GM21423 (cell line): ENCODE results near the gene TBCE.

ENCODE experiments used
- ATAC-seq: cut with Tn5 transposase; IDR thresholded peaks from one replicate; pipeline ENCODE4 v1.9.1; 2021; ENCODE audit warnings: mild to moderate bottlenecking, moderate library complexity; ENCODE audit not compliant: unreplicated experiment

The TBCE gene

GRCh38 chr1:235367000-235367908, at the start of gene TBCE:
Gene TBCE, plus strand, starts transcription at chr1:235367427. Its CDS starts 12,623 bp downstream, at chr1:235380050.
- peak; percentile 100 for ATAC-seq

GRCh38 chr1:235319255-235319654, 48.0 kb upstream of the TBCE start:
- no peak for ATAC-seq

- no peak for ATAC-seq
Measured at GRCh38 chr1:235320521-235321179, 46.6 kb upstream of the TBCE start.

GRCh38 chr1:235324296-235324695, 42.9 kb upstream of the TBCE start:
- no peak for ATAC-seq

GRCh38 chr1:235325139-235325538, 42.1 kb upstream of the TBCE start:
- ATAC-seq, result no peak

- no peak for ATAC-seq
Measured at GRCh38 chr1:235325854-235326253, 41.4 kb upstream of the TBCE start.

GRCh38 chr1:235326719-235327558, 40.3 kb upstream of the TBCE start:
- ATAC-seq, result peak; percentile 24

- peak; percentile 9 for ATAC-seq
Measured at GRCh38 chr1:235327559-235328270, 39.5 kb upstream of the TBCE start, which contains the start of gene ARID4B. Gene ARID4B, minus strand, starts transcription at chr1:235328179. Its CDS starts 1,260 bp downstream, at chr1:235326919.

GRCh38 chr1:235328271-235329138, 38.7 kb upstream of the TBCE start, which contains the start of gene GGPS1:
Gene GGPS1, plus strand, starts transcription at chr1:235328570. Its CDS starts 6,695 bp downstream, at chr1:235335265.
- ATAC-seq, result peak; percentile 60

GRCh38 chr1:235329139-235329902, 37.9 kb upstream of the TBCE start:
- ATAC-seq, result peak; percentile 19

GRCh38 chr1:235330918-235331285, 36.3 kb upstream of the TBCE start:
- no peak for ATAC-seq

- ATAC-seq, result no peak
Measured at GRCh38 chr1:235331401-235331800, 35.8 kb upstream of the TBCE start.

GRCh38 chr1:235336903-235337302, 30.3 kb upstream of the TBCE start:
- no peak for ATAC-seq

GRCh38 chr1:235339746-235340145, 27.5 kb upstream of the TBCE start:
- ATAC-seq, result no peak

- ATAC-seq, result no peak
Measured at GRCh38 chr1:235341334-235341733, 25.9 kb upstream of the TBCE start.

GRCh38 chr1:235342039-235342438, 25.2 kb upstream of the TBCE start:
- no peak for ATAC-seq

GRCh38 chr1:235342471-235342870, 24.8 kb upstream of the TBCE start:
- ATAC-seq, result no peak

- no peak for ATAC-seq
Measured at GRCh38 chr1:235343726-235344125, 23.5 kb upstream of the TBCE start.

GRCh38 chr1:235351441-235351840, 15.8 kb upstream of the TBCE start:
- ATAC-seq, result no peak
